Astrocyte of the cerebellum (primary cell): Measurements from ENCODE around the gene ZNF219.

ENCODE experiments used
- DNase-seq: peaks from one replicate; pipeline ENCODE4 v3.0.0-alpha.2; 2011; ENCODE audit warnings: low read depth
- H3K4me3 ChIP-seq: 2 replicates; pipeline ENCODE4 v1.5.1; 2011; ENCODE audit warnings: mild to moderate bottlenecking, low read depth, low read length, moderate library complexity
- CTCF ChIP-seq: IDR thresholded peaks from 2 replicates; pipeline ENCODE4 v1.5.1; 2012; ENCODE audit warnings: low read length, low read depth, moderate library complexity, mild to moderate bottlenecking; ENCODE audit errors: missing control alignments
- in situ Hi-C: cut with HindIII; loops from 2 replicates; pipeline ENCODE4 v1.10.0; 2017; ENCODE audit warnings: low sequenced_read_pairs

The ZNF219 gene

GRCh38 chr14:21098892-21099595 is 589 bp upstream of the ZNF219 start:
- peak overlapping the region; percentile 59 for H3K4me3 ChIP-seq
- in situ Hi-C loops: no loop called here
- TF ChIP-seq CTCF: no peak
- DNase-seq: no peak

- H3K4me3 ChIP-seq: peak overlapping the region; percentile 15
- DNase-seq: no peak
- TF ChIP-seq CTCF: no peak
- in situ Hi-C loops: no loop called here
Observed at GRCh38 chr14:21097636-21098075, 799 bp downstream of the ZNF219 start.

GRCh38 chr14:21096978-21097635 is 1.3 kb downstream of the ZNF219 start:
- TF ChIP-seq CTCF: no peak
- peak overlapping the region; percentile 15 for H3K4me3 ChIP-seq
- in situ Hi-C loops: no loop called here
- DNase-seq: no peak

- in situ Hi-C loops: no loop called here
- DNase-seq: no peak
- TF ChIP-seq CTCF: no peak
- H3K4me3 ChIP-seq: no peak overlapping the region
Observed at GRCh38 chr14:21096438-21096837, 2.0 kb downstream of the ZNF219 start.

- TF ChIP-seq CTCF: no peak
- no peak for DNase-seq
- H3K4me3 ChIP-seq: no peak overlapping the region
- in situ Hi-C loops: no loop called here
Observed at GRCh38 chr14:21095430-21096205, 2.8 kb downstream of the ZNF219 start.

GRCh38 chr14:21093769-21094681 is 4.4 kb downstream of the ZNF219 start:
- TF ChIP-seq CTCF: peak; percentile 50
- DNase-seq: no peak
- no peak overlapping the region for H3K4me3 ChIP-seq
- in situ Hi-C loops: no loop called here
